ENCODE data around the gene GUCY2F.

The GUCY2F gene

DNA sequence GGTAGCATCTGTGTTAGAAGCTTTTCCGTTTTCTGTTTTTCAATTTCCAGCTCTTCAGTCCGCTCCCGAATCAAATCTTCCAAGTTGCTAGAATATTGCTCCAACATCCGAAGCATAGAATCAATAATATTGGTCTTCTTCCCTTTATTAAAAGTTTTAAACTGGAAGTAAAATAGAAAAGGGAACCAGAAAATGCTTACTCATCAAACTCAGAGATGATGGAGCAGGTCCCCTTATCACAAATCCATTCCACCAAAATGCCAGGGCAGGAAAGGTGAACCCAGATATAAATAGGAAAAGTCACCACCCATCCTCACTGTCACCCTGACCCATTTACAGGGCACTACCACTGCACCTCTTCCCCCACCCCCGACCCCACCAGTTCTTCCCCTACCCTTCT is 89.0 kb downstream of the GUCY2F start:
- DNase-seq, result no peak

DNA sequence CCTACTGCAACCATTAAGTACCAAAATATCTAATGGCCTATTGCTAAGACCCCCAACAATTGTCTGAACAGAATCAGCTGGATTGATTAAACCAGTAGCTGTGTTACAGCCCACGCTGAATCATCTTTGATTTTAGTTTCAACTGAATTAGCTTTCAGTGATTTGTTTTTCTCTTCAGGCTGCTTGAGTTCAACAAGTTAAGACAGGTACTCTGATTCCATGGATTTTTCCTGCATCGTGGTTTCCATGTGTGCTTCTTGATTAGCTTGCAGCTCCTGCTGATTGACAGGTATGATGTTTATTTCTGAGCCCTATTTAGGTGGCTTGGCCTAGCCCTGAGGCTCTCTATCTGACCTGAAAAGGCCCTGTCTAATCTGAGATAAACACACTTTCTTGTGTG is 91.3 kb downstream of the GUCY2F start:
- DNase-seq, result no peak

DNA sequence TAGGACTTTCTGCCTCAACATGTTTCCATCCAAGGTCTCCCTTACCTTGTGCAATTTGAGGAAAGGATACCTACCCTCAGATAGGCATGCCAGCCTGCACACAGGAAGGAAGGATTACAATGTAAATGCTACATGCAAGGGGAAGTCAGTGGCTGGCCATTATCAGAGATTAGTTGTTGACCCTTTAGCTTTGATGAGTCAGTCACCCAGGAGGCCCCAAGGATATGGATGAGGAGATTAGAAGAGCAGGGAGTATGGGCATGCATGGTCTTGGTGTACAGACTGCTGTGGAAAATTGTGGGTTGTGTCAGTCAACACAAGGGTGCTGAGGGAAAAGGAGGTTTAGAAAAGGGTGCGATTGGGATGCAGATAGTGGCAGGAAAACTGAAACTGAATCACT is 92.0 kb downstream of the GUCY2F start:
- no peak for DNase-seq

DNA sequence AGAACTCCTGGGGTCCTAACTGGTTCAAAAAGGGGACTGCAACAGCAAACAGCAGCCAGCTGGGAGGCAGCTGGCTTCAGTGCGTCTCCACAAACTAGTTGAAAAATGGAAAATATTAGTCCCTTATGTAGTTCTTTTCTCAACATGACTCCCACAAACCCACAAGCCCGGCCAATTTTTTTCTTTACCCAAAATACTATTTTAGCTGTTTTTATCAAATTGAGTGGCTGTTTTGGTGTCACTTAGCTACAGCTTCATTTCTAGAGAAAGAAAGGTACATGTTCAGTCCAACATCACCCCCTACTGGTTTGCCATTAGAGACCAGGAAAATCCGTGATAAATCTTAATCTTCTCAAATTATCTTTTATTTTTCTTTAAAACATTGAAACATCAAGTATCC is 97.2 kb downstream of the GUCY2F start:
- no peak for DNase-seq

DNA sequence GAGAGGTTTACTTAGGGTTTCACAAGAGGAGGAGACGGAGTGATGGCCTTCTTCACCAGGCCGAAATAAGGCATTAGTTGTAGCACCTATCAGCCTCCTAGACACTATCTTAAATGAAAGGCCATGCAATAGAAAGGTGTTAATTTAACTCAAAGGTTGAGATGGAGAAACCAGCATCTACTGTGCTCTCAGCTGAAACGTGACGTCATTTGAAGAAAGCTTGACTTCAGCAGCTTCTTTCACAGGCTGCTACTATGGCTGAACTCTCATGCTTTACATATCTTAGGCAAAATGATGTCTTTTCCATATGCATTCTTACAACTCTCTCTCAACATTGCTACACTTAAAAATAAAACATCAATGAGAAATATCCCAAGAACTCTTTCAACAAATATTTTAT is 99.6 kb downstream of the GUCY2F start:
- DNase-seq, result no peak

DNA sequence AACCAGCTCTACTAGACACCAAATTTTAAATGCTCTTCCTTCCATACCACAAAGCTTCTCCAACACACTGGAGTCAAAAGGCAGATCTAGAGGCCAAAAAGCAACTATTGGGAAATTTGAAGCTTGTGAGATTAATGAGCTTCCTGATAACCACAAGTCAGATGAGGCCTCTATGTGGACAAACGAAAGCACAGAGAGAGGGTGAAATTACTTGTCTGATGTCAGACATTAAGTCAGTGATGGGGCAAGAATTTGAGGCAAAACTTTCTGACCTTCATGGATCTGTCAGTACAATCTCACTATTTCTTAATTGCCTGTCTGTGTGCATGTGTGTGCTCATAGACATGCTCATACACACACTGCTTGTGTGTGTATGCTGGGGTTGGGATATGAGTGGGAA is 103.6 kb downstream of the GUCY2F start:
- DNase-seq, result no peak

DNA sequence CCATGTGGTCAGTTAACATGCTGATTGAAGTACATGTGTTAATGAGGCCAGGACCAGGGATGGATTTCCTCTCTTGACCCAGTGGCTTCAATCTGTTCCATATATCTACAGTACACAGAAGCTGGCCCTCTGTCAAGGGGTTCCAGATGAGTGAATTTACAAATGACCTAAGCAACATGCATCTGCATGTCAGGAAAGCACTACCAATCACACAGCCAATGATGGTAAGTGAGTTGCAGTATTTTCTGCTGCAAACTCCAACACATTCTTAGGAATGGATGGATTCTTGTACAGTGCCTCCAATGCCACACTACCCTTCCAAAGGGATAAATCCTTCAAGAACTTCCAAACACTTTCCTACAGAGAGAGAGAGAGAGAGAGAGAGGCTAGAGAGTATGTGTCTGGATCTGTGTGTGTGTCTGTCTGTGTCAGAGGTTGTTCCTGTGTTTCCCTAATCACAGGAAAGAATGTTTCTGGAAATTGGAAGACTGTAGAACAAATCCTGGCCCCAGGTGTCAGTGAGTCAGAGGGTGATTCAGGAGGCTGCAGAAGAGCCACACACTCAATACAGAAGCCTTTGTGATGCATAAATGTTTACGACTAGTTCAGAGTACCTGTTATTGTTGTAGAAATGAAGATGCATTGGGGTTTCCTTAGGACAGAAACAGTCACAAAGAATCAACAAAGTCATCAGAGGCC is 107.5 kb downstream of the GUCY2F start:
- DNase-seq, result no peak

DNA sequence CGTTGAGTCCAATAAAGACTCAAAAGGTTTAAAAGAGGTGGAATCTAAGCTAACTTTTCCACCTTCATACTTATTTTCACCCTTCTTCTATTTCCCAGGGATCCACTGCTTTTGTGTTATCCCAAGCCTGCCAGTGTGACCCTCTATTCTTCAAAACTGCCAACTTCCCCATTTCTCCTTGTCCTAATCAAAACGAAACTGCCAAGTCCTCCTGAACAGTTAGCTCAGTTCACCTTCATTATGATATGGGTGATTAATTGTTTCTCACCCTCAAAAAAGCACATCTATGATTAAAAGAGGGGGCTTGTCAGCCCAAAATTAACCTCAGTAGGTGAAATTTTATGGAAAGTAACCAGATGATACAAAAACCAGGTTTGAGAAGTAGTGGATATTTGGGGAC is 108.4 kb downstream of the GUCY2F start:
- no peak for DNase-seq

DNA sequence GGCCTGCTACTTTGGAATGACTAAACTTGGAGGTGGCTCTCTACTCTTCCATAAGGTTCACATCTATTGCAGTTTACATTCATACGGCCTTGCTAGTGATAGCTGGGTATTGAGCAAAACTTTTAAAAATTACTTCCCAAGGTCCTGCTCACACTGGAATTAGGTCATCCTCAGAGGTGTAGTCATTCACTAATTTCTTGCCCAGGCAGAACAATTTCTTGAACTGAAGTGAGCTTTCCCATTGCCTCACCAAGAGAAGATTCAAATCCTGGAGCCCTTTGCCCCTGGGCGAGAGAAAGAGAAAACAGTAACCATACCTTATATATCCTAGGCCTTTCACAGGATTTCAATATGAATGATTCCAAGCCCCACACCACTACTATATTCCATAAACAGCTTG is 109.2 kb downstream of the GUCY2F start:
- DNase-seq, result no peak

DNA sequence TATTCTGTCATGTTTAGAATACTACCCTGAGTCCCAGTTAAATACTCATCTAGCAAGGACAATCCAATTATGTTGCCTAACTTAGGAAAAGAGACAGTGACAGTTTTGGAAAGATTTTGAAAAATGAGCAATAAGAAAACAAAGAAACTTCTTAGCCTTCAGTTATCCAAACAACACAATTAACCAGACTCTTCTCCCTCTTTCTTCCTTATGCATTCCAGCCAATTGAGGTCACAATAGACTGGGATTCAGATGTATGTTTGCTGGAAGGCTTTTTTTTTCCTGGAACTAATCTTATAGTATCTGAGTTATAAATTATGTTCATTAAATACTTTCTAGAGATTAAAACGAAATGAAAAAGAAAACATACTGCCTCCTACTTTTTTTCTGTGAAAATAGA is 109.6 kb downstream of the GUCY2F start:
- no peak for DNase-seq

DNA sequence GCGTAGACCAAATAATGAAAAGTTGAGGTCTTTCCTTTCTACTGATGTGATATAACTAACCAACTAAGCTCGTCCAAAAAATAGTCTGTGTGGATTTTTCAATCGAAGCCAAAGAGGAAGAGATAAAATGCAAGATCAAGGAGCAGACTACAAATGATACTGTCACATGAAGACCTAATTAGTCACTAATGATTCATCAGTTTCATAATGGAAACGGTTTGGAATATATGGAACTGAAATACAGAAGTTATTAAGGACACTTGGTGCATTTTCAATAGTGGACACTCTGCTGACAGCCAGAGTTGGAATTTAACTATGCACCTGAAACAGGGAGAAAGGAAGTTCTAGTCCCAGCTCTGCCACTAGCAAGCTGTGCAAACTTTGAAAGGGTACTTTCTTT is 119.8 kb downstream of the GUCY2F start:
- no peak for DNase-seq

DNA sequence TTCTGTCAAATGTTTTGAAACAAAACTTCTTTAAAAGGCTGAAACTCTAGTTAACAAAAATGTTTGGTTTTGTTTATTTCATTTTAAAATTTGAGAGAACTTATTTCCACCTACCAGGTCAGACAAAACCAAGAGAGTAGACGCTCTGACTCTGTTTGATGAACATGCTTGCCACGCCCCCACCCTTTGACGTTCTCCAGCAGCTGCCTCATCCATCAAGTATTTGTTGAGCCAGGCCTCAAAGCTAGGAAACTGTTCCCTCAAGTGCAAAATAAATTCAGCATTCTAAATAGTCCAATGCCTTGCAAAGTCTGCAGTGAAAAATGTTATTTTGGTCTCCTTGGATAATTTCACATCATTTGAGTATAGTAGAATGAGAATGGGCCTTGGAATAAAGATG is 121.6 kb downstream of the GUCY2F start:
- DNase-seq, result no peak

DNA sequence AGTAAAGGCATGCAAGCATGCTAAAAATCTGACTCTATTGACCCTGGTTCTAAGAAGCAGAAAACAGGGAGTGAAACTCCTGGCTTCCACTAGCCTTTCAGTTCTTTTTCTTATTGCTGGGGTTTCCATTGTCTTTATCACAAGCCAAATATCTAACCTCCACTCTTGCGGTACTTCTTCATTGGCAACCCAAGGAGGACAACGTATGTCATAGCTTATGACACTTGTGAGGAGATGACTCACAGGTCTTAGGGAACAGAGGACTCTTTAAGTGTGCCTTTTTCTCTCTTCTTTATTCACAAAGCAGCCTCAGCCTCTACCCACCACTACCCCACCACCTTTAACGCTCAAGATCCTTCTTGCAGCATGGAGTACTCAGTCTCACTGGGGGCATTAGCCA is 124.2 kb downstream of the GUCY2F start:
- DNase-seq, result no peak

DNA sequence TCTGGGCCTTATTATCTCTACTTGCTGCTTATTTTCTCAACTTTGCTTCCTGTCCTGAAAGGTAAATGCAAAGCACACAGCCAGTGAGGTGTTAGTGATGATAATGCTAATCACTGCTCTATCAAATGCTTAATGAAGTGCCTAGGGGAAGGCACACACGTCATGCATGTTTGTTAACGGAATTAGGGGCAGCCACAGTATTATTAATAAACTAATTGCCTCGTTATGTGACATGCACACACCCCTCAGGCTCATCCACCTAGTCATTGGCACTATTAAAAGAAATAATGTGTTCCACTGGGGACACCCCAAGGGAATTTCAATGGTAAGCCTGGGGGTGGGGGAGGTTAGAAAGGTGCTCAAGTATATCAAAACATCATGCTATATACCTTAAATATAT is 125.2 kb downstream of the GUCY2F start:
- no peak for DNase-seq

DNA sequence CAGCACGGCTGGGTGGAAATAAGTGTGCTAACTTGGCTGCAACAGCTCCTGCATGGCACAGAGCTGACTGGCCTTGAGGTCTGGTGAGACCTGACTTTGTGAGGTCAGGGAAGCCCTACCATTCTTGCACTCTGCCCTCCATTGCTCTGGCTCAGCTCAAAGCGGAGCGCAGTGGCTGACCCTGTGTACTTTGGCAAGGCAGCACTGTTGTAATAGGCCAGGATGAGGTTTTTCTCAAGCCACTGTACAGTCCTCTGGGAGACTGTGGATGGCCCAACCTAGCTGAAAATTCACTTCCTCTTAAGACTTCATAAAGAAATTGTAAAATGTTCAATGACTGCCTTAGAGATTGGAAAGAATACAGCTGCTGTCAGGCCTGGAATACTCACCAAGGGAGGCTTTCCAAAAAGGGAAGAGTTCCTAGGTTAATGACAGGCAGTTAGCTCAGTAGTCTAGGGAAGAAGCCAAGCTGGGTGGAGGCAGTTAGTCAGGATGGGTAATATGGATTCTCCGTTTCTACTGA is 129.8 kb downstream of the GUCY2F start:
- DNase-seq, result no peak

DNA sequence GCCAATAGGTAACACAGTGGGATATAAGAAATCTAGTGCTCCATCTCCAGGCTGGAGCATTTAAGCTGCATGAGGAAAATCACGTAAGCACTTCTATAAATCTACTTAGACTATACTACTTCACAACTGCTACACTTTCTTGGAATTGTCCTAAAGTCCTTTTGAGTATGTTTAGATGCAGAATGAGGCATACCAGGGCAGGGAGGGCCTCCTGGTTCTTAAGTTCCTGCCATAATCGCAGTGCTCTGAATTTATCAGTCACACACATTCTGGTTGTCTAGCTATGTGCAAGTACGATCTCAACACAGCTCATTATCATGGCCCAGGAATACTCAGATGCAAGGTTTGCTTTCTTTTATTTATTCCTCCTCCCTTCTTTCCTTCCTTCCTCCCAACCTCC is 130.3 kb downstream of the GUCY2F start:
- DNase-seq, result no peak

DNA sequence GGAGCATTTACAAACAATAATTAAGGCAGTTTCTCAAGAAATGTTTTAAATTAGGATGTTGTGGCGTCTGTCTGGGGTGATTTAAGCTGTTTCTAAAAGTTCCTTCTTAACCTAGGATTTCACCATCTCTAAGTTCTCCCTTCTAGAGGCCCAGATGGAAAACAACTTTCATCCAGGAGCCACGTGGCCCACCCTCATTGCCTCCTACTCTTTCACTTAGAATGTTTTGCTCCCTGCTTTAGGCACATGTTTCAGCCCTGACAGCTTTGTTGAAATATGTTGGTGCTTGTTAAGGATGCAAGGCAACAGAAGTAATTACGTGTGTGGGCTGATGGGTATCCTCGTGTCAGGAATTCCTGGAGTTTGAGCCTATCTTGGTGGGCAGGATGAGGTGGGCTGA is 131.3 kb downstream of the GUCY2F start:
- DNase-seq, result no peak

DNA sequence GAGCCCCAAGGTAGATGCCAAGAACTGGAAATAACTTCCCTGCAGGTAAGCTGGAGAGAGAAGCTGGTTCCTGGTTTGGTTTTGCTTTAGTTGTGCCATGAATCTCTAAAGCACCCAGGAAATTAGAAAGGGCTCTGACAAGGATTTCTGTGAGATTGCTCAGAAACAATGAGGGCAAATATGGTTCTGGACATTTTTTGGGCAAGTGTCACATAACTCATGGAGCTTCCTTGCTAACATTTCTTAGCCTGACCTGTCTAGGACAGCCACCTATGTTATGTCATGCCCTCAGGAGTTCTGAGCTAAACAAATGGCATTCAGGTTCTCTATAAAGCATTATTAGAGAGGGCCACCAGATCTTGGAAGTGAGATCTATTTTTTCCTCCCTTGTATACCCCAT is 131.8 kb downstream of the GUCY2F start:
- no peak for DNase-seq

DNA sequence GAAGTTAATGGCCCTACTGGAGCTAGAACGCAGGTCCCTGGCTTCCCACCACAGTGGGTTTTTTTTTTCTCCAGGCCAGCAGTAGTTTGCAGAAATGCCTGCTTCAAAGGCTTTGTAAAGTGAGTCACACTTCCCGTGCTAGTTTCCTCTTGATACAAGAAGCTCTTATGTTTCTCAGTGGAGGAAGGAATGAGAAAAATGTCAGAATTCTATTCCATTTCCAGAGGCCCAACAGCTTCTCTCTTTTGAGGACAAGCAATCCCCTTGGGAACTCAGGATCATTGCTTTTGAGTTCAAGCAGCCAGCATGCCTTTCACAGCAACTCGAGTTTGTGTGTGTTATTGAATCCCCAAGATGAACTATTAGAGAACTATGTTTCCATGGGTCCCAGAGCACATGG is 134.3 kb downstream of the GUCY2F start:
- no peak for DNase-seq

DNA sequence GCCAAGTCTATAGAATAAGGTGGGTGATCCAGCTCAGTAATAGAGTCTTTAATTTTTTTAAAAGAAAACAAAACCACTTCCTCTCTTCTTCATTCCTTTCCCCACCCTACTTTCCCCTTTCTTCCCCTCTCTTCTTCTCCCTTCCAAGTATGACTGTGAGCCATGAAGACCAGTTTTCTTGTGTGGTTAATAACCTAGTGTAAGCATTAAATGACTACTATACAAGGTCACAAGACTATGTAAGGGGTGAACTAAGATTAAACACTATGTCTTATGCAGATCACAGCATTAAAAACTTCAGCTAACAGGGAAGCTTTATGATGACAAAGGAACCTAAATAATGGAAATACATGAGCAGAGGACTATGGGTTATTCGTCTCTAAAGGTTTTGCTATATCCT is 135.4 kb downstream of the GUCY2F start:
- DNase-seq, result no peak

DNA sequence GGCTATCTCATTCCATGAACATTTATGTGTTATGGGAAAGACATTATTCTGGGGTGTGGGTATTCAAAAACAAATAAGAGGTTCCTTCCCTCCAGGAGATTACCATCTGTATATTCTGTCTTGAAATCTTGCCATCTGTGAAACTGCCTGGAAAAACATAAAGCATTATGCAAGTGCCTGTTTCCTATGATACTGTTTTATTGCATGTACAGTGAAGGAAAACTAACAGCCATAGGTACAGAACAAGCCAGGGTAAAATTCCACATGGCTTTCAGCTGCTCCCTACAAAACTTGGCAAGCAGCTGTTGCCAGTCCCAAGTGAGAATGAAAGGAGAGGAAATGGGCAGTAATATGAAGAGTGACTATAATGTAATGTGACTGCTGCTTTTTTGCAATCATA is 136.0 kb downstream of the GUCY2F start:
- no peak for DNase-seq

DNA sequence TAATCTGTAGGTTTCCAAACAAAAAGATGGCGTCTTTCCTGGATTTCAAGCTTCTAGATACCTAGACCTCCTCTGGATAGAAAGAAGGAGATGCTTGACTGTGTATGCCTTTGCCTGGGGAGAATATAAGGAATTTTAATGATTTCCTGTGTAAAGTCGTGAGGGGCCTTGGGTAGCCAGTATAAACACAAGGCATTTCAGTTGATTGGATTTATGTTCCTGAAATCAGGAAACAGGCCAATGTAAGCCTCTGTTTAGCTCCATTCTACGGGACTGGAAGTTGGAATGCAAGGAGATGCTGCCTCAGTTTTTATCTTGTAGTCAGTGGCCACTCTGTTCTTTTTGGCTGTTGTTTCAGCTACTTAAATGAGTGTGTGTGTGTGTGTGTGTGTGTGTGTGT is 137.2 kb downstream of the GUCY2F start:
- no peak for DNase-seq

DNA sequence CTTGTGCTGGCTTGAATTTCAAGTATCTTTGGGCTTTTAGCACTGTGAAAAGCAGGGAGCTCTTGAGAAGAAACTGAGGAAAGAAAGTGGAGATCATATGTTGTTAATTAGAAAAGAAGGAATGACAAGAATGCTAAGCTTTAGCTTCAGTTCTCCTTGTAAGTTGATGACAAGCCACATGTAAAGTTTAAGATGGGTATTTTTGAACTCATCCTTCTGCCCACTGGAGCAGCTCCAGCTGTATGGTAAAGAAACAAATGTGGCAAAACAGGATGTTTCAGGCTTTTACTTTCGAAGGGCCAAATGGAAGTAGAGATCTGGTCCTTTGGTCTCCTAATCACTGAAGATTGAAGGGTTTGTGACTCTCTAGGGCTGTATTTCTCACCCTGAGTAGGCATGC is 137.8 kb downstream of the GUCY2F start:
- no peak for DNase-seq

DNA sequence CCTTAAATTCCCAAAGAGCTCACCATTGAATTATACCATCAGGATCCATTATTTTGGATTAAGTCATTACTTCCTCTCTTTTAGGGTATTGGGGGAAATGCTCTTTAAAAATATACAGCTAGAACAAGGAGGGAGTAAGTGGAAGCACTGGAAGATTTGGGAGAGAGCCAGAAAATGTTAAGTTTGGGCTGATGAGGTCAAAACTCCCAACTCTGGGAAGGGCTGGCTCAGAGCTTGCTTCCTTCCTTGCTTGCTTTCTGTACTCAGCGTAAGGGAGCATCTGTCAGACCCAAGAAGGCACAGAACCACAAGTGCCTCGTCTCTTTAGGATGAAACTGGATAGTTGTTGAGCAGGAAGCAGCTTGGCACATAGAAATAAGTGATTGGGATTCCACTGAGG is 138.2 kb downstream of the GUCY2F start:
- DNase-seq, result no peak

DNA sequence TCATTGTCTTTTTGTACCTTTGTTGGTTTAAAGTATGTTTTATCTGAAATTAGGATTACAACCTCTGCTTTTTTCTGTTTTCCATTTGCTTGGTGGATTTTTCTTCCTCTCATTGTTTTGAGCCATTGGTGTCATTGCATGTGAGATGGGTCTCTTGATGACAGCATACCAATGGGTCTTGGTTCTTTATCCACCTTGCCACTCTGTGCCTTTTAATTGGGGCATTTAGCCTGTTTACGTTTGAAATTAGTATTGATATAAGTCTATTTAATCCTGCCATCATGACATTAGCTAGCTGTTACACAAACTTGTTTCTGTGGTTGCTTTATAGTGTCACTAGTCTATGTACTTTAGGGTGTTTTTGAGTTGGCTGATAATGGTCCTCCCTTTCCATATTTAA is 145.7 kb downstream of the GUCY2F start:
- DNase-seq, result no peak

DNA sequence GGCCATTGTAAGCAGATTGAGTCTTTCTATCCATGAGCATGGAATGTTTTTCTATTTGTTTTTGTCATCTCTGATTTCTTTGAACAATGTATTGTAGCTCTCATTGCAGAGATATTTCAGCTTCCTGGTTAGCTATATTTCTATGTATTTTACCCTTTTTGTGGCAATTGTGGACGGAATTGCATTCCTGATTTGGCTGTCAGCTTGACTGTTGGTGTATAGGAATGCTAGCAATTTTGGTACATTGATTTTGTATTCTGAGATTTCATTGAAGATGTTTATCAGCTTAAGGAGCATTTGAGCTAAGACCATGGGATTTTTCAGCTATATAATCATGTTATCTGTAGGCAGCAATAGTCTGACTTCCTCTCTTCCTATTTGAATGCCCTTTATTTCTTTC is 154.6 kb downstream of the GUCY2F start:
- DNase-seq, result no peak

Data from NCI-H146 (cell line).